ENCODE results near the gene SLC6A7.

SLC6A7 gene

GRCh38 chr5:150161242-150162141 is 28.4 kb upstream of the SLC6A7 start:
- TF ChIP-seq CTCF (IDR thresholded peaks at IDR 0.05; ENCODE audit: insufficient read depth, low read length, missing control alignments), result peak; percentile 98
- no peak for DNase-seq (ENCODE audit: low read depth, low spot score)
- POLR2A ChIA-PET, result no interaction called here
- H3K4me3 ChIP-seq (ENCODE audit: low read depth, low read length), result no peak overlapping the region
- CTCF ChIA-PET, result interaction anchor here (0.7 to 9.1 kb wide), 20 partner anchors 8 to 190 kb away, joined by 3 to 176 read pairs (median 4); no protein-coding TSS in a partner anchor

- no peak for DNase-seq (ENCODE audit: low read depth, low spot score)
- no peak overlapping the region for H3K4me3 ChIP-seq (ENCODE audit: low read depth, low read length)
- TF ChIP-seq CTCF (IDR thresholded peaks at IDR 0.05; ENCODE audit: insufficient read depth, low read length, missing control alignments), result no peak
- POLR2A ChIA-PET, result no interaction called here
- CTCF ChIA-PET, result interaction anchor here (0.7 to 9.1 kb wide), 19 partner anchors 8 to 273 kb away, joined by 3 to 176 read pairs (median 4); no protein-coding TSS in a partner anchor
These were observed 27.7 kb upstream of the SLC6A7 start for GRCh38 chr5:150162142-150162513.

- DNase-seq (ENCODE audit: low read depth, low spot score), result no peak
- no peak overlapping the region for H3K4me3 ChIP-seq (ENCODE audit: low read depth, low read length)
- POLR2A ChIA-PET, result no interaction called here
- CTCF ChIA-PET, result interaction anchor here (0.6 to 9.1 kb wide), 18 partner anchors 9 to 273 kb away, joined by 3 to 176 read pairs (median 4); no protein-coding TSS in a partner anchor
- no peak for TF ChIP-seq CTCF (IDR thresholded peaks at IDR 0.05; ENCODE audit: insufficient read depth, low read length, missing control alignments)
These were observed 26.8 kb upstream of the SLC6A7 start for GRCh38 chr5:150163035-150163434.

DNA sequence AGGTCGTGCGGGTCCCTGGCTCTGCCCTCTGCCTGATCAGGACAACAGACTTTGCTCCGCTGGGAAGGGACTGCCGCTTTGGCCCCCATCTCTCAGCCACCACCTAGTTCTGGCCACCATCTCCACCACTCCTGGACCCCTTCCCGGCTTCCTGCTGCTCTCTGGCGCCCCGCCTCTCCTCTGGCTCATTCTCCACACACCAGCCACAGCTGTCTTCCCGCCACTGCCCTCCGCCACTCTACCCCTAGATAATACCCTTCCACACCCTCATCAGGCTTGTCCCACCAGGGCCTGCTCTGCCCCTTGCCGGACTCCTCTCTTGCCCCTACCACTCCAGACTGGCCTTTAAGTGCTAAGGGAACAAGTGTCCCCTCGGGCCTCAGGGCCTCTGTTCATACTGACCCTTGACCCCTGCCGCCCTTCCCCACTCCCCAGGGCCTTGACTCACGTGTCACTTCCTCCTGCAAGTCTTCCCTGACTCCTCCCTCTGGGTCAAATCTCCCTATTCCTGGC is 26.3 kb upstream of the SLC6A7 start:
- TF ChIP-seq CTCF (IDR thresholded peaks at IDR 0.05; ENCODE audit: insufficient read depth, low read length, missing control alignments), result no peak
- no peak for DNase-seq (ENCODE audit: low read depth, low spot score)
- H3K4me3 ChIP-seq (ENCODE audit: low read depth, low read length), result no peak overlapping the region
- ChIA-PET POLR2A (no interaction called here), CTCF (interaction anchor here (0.6 to 9.1 kb wide), 7 partner anchors 10 to 188 kb away, joined by 3 to 176 read pairs (median 13); no protein-coding TSS in a partner anchor)

GRCh38 chr5:150164211-150164980 is 25.5 kb upstream of the SLC6A7 start:
- POLR2A ChIA-PET, result no interaction called here
- no peak for TF ChIP-seq CTCF (IDR thresholded peaks at IDR 0.05; ENCODE audit: insufficient read depth, low read length, missing control alignments)
- no peak for DNase-seq (ENCODE audit: low read depth, low spot score)
- H3K4me3 ChIP-seq (ENCODE audit: low read depth, low read length), result no peak overlapping the region
- CTCF ChIA-PET, result interaction anchor here (0.8 to 9.1 kb wide), 6 partner anchors 10 to 187 kb away, joined by 3 to 176 read pairs (median 16); no protein-coding TSS in a partner anchor

Data from AG04449 (cell line).